ENCODE data around the gene PMF1.
A peak's percentile ranks its signal among the peaks of the same experiment; 100 is the strongest.

The PMF1 gene

GRCh38 chr1:156212833-156213643 is at the start of gene PMF1:
PMF1 (plus strand) TSS chr1:156213007; CDS start chr1:156213016, 9 bp downstream.
- Histone ChIP-seq H3K4me3 (ENCODE audit: low read depth, low read length) (peak within 1 kb of the TSS; percentile 95), H3K27ac (ENCODE audit: low read depth, low read length) (peak within 1 kb of the TSS; percentile 96), H3K36me3 (ENCODE audit: insufficient read depth, low read length) (no peaks in the 10 kb centered on the region), H3K27me3 (ENCODE audit: insufficient read depth, low read length) (no peaks in the 10 kb centered on the region), H2AFZ (ENCODE audit: low read length, unreplicated experiment) (peak within 1 kb of the TSS; percentile 99), H3K79me2 (ENCODE audit: control insufficient read depth, insufficient read depth, low read length, unreplicated experiment) (peaks cover 4% of the 10 kb centered on the region), H3K4me1 (ENCODE audit: control insufficient read depth, insufficient read depth, low read length, unreplicated experiment) (peaks cover 14% of the 10 kb centered on the region)

GRCh38 chr1:156163712-156164111 is 49.1 kb upstream of the PMF1 start:
- Histone ChIP-seq H3K4me1 (ENCODE audit: control insufficient read depth, insufficient read depth, low read length, unreplicated experiment) (peaks cover 31% of the 10 kb centered on the region), H3K4me3 (ENCODE audit: low read depth, low read length) (no peak overlapping the region)

GRCh38 chr1:156164125-156164831 is 48.5 kb upstream of the PMF1 start:
- no peak overlapping the region for H2AFZ ChIP-seq (ENCODE audit: low read length, unreplicated experiment)
- no peaks in the 10 kb centered on the region for H3K36me3 ChIP-seq (ENCODE audit: insufficient read depth, low read length)
- H3K4me3 ChIP-seq (ENCODE audit: low read depth, low read length), result no peak overlapping the region
- H3K27ac ChIP-seq (ENCODE audit: low read depth, low read length), result no peak overlapping the region; the same call in 1 of the 2 replicates
- peaks cover 29% of the 10 kb centered on the region for H3K4me1 ChIP-seq (ENCODE audit: control insufficient read depth, insufficient read depth, low read length, unreplicated experiment)
- H3K79me2 ChIP-seq (ENCODE audit: control insufficient read depth, insufficient read depth, low read length, unreplicated experiment), result no peaks in the 10 kb centered on the region
- H3K27me3 ChIP-seq (ENCODE audit: insufficient read depth, low read length), result no peaks in the 10 kb centered on the region

More at GRCh38 chr1:156163712-156164111, 49.1 kb upstream of the PMF1 start:
- Histone ChIP-seq H3K36me3 (ENCODE audit: insufficient read depth, low read length) (no peaks in the 10 kb centered on the region), H3K79me2 (ENCODE audit: control insufficient read depth, insufficient read depth, low read length, unreplicated experiment) (no peaks in the 10 kb centered on the region), H3K27me3 (ENCODE audit: insufficient read depth, low read length) (no peaks in the 10 kb centered on the region), H3K27ac (ENCODE audit: low read depth, low read length) (no peak overlapping the region), H2AFZ (ENCODE audit: low read length, unreplicated experiment) (no peak overlapping the region)

- Histone ChIP-seq H3K36me3 (ENCODE audit: insufficient read depth, low read length) (no peaks in the 10 kb centered on the region), H3K4me3 (ENCODE audit: low read depth, low read length) (no peak overlapping the region), H3K79me2 (ENCODE audit: control insufficient read depth, insufficient read depth, low read length, unreplicated experiment) (no peaks in the 10 kb centered on the region), H2AFZ (ENCODE audit: low read length, unreplicated experiment) (no peak overlapping the region), H3K27me3 (ENCODE audit: insufficient read depth, low read length) (no peaks in the 10 kb centered on the region), H3K27ac (ENCODE audit: low read depth, low read length) (no peak overlapping the region), H3K4me1 (ENCODE audit: control insufficient read depth, insufficient read depth, low read length, unreplicated experiment) (peaks cover 25% of the 10 kb centered on the region)
Observed at GRCh38 chr1:156165083-156165482, 47.7 kb upstream of the PMF1 start.

- Histone ChIP-seq H3K27me3 (ENCODE audit: insufficient read depth, low read length) (no peaks in the 10 kb centered on the region), H3K4me1 (ENCODE audit: control insufficient read depth, insufficient read depth, low read length, unreplicated experiment) (peaks cover 8% of the 10 kb centered on the region), H3K36me3 (ENCODE audit: insufficient read depth, low read length) (no peaks in the 10 kb centered on the region), H3K4me3 (ENCODE audit: low read depth, low read length) (no peak overlapping the region), H2AFZ (ENCODE audit: low read length, unreplicated experiment) (no peak overlapping the region), H3K79me2 (ENCODE audit: control insufficient read depth, insufficient read depth, low read length, unreplicated experiment) (no peaks in the 10 kb centered on the region), H3K27ac (ENCODE audit: low read depth, low read length) (no peak overlapping the region)
Observed at GRCh38 chr1:156167536-156167935, 45.3 kb upstream of the PMF1 start.

GRCh38 chr1:156172696-156173470 is 39.9 kb upstream of the PMF1 start:
- Histone ChIP-seq H3K4me1 (ENCODE audit: control insufficient read depth, insufficient read depth, low read length, unreplicated experiment) (no peaks in the 10 kb centered on the region), H3K36me3 (ENCODE audit: insufficient read depth, low read length) (no peaks in the 10 kb centered on the region), H3K27me3 (ENCODE audit: insufficient read depth, low read length) (no peaks in the 10 kb centered on the region), H3K4me3 (ENCODE audit: low read depth, low read length) (no peak overlapping the region), H2AFZ (ENCODE audit: low read length, unreplicated experiment) (no peak overlapping the region), H3K27ac (ENCODE audit: low read depth, low read length) (no peak overlapping the region), H3K79me2 (ENCODE audit: control insufficient read depth, insufficient read depth, low read length, unreplicated experiment) (no peaks in the 10 kb centered on the region)

- H3K4me3 ChIP-seq (ENCODE audit: low read depth, low read length), result no peak overlapping the region
- no peak overlapping the region for H2AFZ ChIP-seq (ENCODE audit: low read length, unreplicated experiment)
- H3K79me2 ChIP-seq (ENCODE audit: control insufficient read depth, insufficient read depth, low read length, unreplicated experiment), result no peaks in the 10 kb centered on the region
- no peaks in the 10 kb centered on the region for H3K36me3 ChIP-seq (ENCODE audit: insufficient read depth, low read length)
- no peaks in the 10 kb centered on the region for H3K4me1 ChIP-seq (ENCODE audit: control insufficient read depth, insufficient read depth, low read length, unreplicated experiment)
- no peaks in the 10 kb centered on the region for H3K27me3 ChIP-seq (ENCODE audit: insufficient read depth, low read length)
- no peak overlapping the region for H3K27ac ChIP-seq (ENCODE audit: low read depth, low read length)
Observed at GRCh38 chr1:156176610-156177210, 36.1 kb upstream of the PMF1 start.

GRCh38 chr1:156177919-156178654 is 34.7 kb upstream of the PMF1 start:
- H3K4me1 ChIP-seq (ENCODE audit: control insufficient read depth, insufficient read depth, low read length, unreplicated experiment), result no peaks in the 10 kb centered on the region
- no peak overlapping the region for H2AFZ ChIP-seq (ENCODE audit: low read length, unreplicated experiment)
- no peak overlapping the region for H3K4me3 ChIP-seq (ENCODE audit: low read depth, low read length)
- H3K79me2 ChIP-seq (ENCODE audit: control insufficient read depth, insufficient read depth, low read length, unreplicated experiment), result no peaks in the 10 kb centered on the region
- no peaks in the 10 kb centered on the region for H3K27me3 ChIP-seq (ENCODE audit: insufficient read depth, low read length)
- no peak overlapping the region for H3K27ac ChIP-seq (ENCODE audit: low read depth, low read length)
- no peaks in the 10 kb centered on the region for H3K36me3 ChIP-seq (ENCODE audit: insufficient read depth, low read length)

GRCh38 chr1:156180471-156180870 is 32.3 kb upstream of the PMF1 start:
- Histone ChIP-seq H3K4me1 (ENCODE audit: control insufficient read depth, insufficient read depth, low read length, unreplicated experiment) (no peaks in the 10 kb centered on the region), H3K36me3 (ENCODE audit: insufficient read depth, low read length) (no peaks in the 10 kb centered on the region), H3K27me3 (ENCODE audit: insufficient read depth, low read length) (no peaks in the 10 kb centered on the region), H2AFZ (ENCODE audit: low read length, unreplicated experiment) (no peak overlapping the region), H3K4me3 (ENCODE audit: low read depth, low read length) (no peak overlapping the region), H3K27ac (ENCODE audit: low read depth, low read length) (no peak overlapping the region), H3K79me2 (ENCODE audit: control insufficient read depth, insufficient read depth, low read length, unreplicated experiment) (no peaks in the 10 kb centered on the region)
